Fibroblast of lung (primary cell): ENCODE data around the gene IL23R. TPM values are rescaled to one million over a fixed set of nuclear protein-coding genes. Genes with fewer than 3 reads are reported as not detected.

Experiments
- DNase-seq, 2 donors: peaks; one replicate each; pipeline versions ENCODE4 v3.0.0 to v3.0.0-alpha.2; 2010; ENCODE audit warnings: low read depth in 2 of 2
- H2AFZ ChIP-seq: 2 replicates; pipeline ENCODE4 v1.5.1; 2012; ENCODE audit warnings: low read length, control low read depth, inconsistent platforms
- H3K27ac ChIP-seq: 2 replicates; pipeline ENCODE4 v1.5.1; 2011; ENCODE audit warnings: low read length, control low read depth; ENCODE audit not compliant: insufficient read depth
- H3K27me3 ChIP-seq: 2 replicates; pipeline ENCODE4 v1.5.1; 2011; ENCODE audit warnings: mild to moderate bottlenecking, low read length; ENCODE audit not compliant: control insufficient read depth, insufficient read depth
- H3K36me3 ChIP-seq: 2 replicates; pipeline ENCODE4 v1.5.1; 2011; ENCODE audit warnings: low read length; ENCODE audit not compliant: control insufficient read depth, insufficient read depth
- H3K4me1 ChIP-seq: 2 replicates; pipeline ENCODE4 v1.5.1; 2011; ENCODE audit warnings: low read length; ENCODE audit not compliant: control insufficient read depth, insufficient read depth; ENCODE audit errors: extremely low read depth
- H3K4me2 ChIP-seq: 2 replicates; pipeline ENCODE4 v1.5.1; 2011; ENCODE audit warnings: low read length, control low read depth; ENCODE audit not compliant: insufficient read depth; ENCODE audit errors: extremely low read depth
- H3K4me3 ChIP-seq, 4 experiments: fragments of 200-600 bp in 1 of 4; sonication (generic) in 1 of 4; replicated peaks in 1 of 4; 2 replicates each; pipeline ENCODE4 v1.5.1; 2011 to 2016; ENCODE audit warnings: low read length in 4 of 4, low read depth in 3 of 4, mild to moderate bottlenecking in 3 of 4, control low read depth in 2 of 4, inconsistent platforms in 1 of 4, mixed read lengths in 1 of 4; ENCODE audit not compliant: insufficient read depth in 1 of 4; ENCODE audit errors: control extremely low read depth in 1 of 4
- H3K79me2 ChIP-seq: 2 replicates; pipeline ENCODE4 v1.5.1; 2012; ENCODE audit warnings: mild to moderate bottlenecking, low read length, inconsistent platforms; ENCODE audit not compliant: control insufficient read depth, insufficient read depth
- H3K9ac ChIP-seq: 2 replicates; pipeline ENCODE4 v1.5.1; 2011; ENCODE audit warnings: mild to moderate bottlenecking, low read length, control low read depth; ENCODE audit not compliant: insufficient read depth
- H3K9me3 ChIP-seq: 2 replicates; pipeline ENCODE4 v1.5.1; 2012; ENCODE audit warnings: low read depth, low read length; ENCODE audit not compliant: control insufficient read depth, insufficient read depth
- H4K20me1 ChIP-seq: 2 replicates; pipeline ENCODE4 v1.5.1; 2011; ENCODE audit warnings: low read length; ENCODE audit not compliant: control insufficient read depth, insufficient read depth; ENCODE audit errors: extremely low read depth
- EZH2 ChIP-seq: IDR thresholded peaks from 2 replicates; pipeline ENCODE4 v1.5.1; 2012; ENCODE audit warnings: low read length, control low read depth, mild to moderate bottlenecking; ENCODE audit errors: missing control alignments
- polyA plus RNA-seq, 2 donors: library from polyadenylated mRNA; depleted of rRNA in 1 of 2; stranded (reverse) in 1 of 2; unstranded in 1 of 2; fragments of >200 nt; gene quantifications; 2 replicates each; pipeline ENCODE4 v1.2.1, GENCODE V29; 2011 to 2012; ENCODE audit warnings: missing spikeins in 1 of 2
- total RNA-seq: library from RNA; depleted of rRNA; stranded (reverse); fragments of >200 nt; gene quantifications from 2 replicates; pipeline ENCODE4 v1.2.1, GENCODE V29; 2014
- TF ChIP-seq, protein P1 (sequence below), 2 donors: IDR thresholded peaks in 1 of 2; conservative IDR thresholded peaks in 1 of 2; 1 replicate in 1 of 2; 2 replicates in 1 of 2; pipeline ENCODE4 v1.5.1; 2011 to 2012; ENCODE audit warnings: low read length in 2 of 2, control low read depth in 1 of 2, inconsistent platforms in 1 of 2, low read depth in 1 of 2, mild to moderate bottlenecking in 1 of 2

Gene IL23R
- total and polyA plus RNA-seq, 2 donors (not counting 1 experiment from before 2014, with no cell fraction given), result not detected

DNA sequence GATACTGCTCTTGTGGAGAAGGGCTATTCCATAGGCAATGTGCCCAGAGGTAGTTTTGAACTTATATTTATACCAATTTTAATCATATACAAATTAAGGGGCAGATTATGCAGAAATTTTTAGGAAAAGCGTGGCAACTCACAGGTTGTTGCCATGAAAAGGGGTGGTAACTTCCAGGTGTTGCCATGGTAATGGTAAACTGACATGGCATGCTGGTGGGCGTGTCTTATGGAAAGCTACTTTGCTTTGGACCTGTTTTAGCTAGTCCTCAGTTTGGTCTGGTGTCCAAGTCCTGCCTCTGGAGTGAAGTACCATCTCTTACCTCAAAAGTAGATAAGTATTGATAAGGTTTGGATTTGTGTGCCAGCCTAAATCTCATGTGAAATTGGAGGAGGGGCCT is 7.9 kb upstream of the IL23R start:
- no peaks in the 10 kb centered on the region for H3K4me1 ChIP-seq
- H3K9me3 ChIP-seq, result no peaks in the 10 kb centered on the region
- H3K27me3 ChIP-seq, result no peaks in the 10 kb centered on the region
- no peak overlapping the region for H3K27ac ChIP-seq
- no peaks in the 10 kb centered on the region for H3K79me2 ChIP-seq
- H3K4me2 ChIP-seq, result no peak overlapping the region
- no peaks in the 10 kb centered on the region for H4K20me1 ChIP-seq
- no peak overlapping the region for H2AFZ ChIP-seq
- TF ChIP-seq, protein P1, sequence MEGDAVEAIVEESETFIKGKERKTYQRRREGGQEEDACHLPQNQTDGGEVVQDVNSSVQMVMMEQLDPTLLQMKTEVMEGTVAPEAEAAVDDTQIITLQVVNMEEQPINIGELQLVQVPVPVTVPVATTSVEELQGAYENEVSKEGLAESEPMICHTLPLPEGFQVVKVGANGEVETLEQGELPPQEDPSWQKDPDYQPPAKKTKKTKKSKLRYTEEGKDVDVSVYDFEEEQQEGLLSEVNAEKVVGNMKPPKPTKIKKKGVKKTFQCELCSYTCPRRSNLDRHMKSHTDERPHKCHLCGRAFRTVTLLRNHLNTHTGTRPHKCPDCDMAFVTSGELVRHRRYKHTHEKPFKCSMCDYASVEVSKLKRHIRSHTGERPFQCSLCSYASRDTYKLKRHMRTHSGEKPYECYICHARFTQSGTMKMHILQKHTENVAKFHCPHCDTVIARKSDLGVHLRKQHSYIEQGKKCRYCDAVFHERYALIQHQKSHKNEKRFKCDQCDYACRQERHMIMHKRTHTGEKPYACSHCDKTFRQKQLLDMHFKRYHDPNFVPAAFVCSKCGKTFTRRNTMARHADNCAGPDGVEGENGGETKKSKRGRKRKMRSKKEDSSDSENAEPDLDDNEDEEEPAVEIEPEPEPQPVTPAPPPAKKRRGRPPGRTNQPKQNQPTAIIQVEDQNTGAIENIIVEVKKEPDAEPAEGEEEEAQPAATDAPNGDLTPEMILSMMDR (conservative IDR thresholded peaks at IDR 0.05 in 1 of 2, IDR thresholded peaks at IDR 0.05 in 1 of 2; ENCODE audit: low read depth in 1 of 2, low read length in 2 of 2), result no peak
- TF ChIP-seq EZH2, result no peak
- no peaks in the 10 kb centered on the region for H3K36me3 ChIP-seq
- DNase-seq, result no peak
- H3K4me3 ChIP-seq, result no peak overlapping the region
- no peak overlapping the region for H3K9ac ChIP-seq

DNA sequence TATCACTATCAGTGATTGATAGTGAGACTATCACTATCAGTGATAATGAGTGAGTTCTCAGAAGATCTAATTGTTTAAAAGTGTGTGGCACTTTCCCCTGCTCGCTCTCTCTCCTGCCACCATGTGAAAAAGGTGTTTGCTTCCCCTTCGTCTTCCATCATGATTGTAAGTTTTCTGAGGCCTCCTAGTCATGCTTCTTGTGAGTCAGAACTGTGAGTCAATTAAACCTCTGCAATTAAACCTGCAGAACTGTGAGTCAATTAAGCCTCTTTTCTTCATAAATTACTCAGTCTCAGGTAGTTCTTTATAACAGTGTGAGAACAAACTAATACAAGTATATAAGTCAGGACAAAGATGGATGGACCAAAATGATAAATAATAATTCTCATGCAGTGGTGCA is 7.0 kb upstream of the IL23R start:
- H3K27me3 ChIP-seq, result no peaks in the 10 kb centered on the region
- H3K4me2 ChIP-seq, result no peak overlapping the region
- no peak overlapping the region for H2AFZ ChIP-seq
- H3K79me2 ChIP-seq, result no peaks in the 10 kb centered on the region
- no peak overlapping the region for H3K4me3 ChIP-seq
- no peaks in the 10 kb centered on the region for H3K4me1 ChIP-seq
- TF ChIP-seq, protein P1 (conservative IDR thresholded peaks at IDR 0.05 in 1 of 2, IDR thresholded peaks at IDR 0.05 in 1 of 2; ENCODE audit: low read depth in 1 of 2, low read length in 2 of 2), result no peak
- TF ChIP-seq EZH2, result no peak
- H3K36me3 ChIP-seq, result no peaks in the 10 kb centered on the region
- no peak for DNase-seq
- no peaks in the 10 kb centered on the region for H3K9me3 ChIP-seq
- H3K27ac ChIP-seq, result no peak overlapping the region
- H3K9ac ChIP-seq, result no peak overlapping the region
- no peaks in the 10 kb centered on the region for H4K20me1 ChIP-seq

DNA sequence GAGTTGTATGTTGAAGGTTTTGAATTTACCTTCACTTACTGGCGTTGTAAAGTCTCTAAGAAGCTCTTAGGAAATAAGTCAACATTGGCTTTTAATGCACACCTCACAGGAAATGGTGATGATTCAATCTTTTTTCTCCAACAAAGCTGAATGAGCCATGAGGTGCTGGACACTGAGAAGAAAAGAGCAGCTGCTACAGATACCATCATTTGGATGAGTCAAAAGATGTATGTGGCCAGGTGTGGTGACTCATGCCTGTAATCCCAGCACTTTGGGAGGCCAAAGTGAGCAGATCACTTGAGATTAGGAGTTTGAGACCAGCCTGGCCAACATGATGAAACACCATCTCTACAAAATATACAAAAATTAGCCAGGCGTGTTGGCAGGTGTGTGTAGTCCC is 3.3 kb upstream of the IL23R start:
- Histone ChIP-seq H3K9ac (no peak overlapping the region), H2AFZ (no peak overlapping the region), H3K36me3 (no peaks in the 10 kb centered on the region), H3K79me2 (no peaks in the 10 kb centered on the region), H3K4me1 (no peaks in the 10 kb centered on the region), H3K9me3 (no peaks in the 10 kb centered on the region), H3K27ac (no peak overlapping the region), H3K4me3 (no peak overlapping the region), H3K27me3 (no peaks in the 10 kb centered on the region), H3K4me2 (no peak overlapping the region), H4K20me1 (no peaks in the 10 kb centered on the region)
- TF ChIP-seq EZH2, result no peak
- TF ChIP-seq, protein P1 (conservative IDR thresholded peaks at IDR 0.05 in 1 of 2, IDR thresholded peaks at IDR 0.05 in 1 of 2; ENCODE audit: low read depth in 1 of 2, low read length in 2 of 2), result no peak
- peak in 1 of 2 donors; percentile 75 for DNase-seq
